HepG2 (cell line): ENCODE data around the gene KL. TPM values are rescaled to one million over a fixed set of nuclear protein-coding genes. Genes with fewer than 3 reads are reported as not detected.

Experiments used
- FOXJ3 ChIP-seq: sonication (generic); formaldehyde crosslinking; IDR thresholded peaks from 2 replicates; pipeline ENCODE4 v1.4.0; 2020; ENCODE audit warnings: missing genetic modification reagents, mild to moderate bottlenecking, borderline replicate concordance
- SP2 ChIP-seq: sonication (generic); formaldehyde crosslinking; IDR thresholded peaks from 2 replicates; pipeline ENCODE4 v1.5.1; 2020; ENCODE audit warnings: mild to moderate bottlenecking, missing genetic modification reagents
- ZBTB49 ChIP-seq: sonication (generic); formaldehyde crosslinking; IDR thresholded peaks from 2 replicates; pipeline ENCODE4 v1.4.0; 2020; ENCODE audit warnings: missing genetic modification reagents, borderline replicate concordance
- ZNF484 ChIP-seq: sonication (generic); formaldehyde crosslinking; IDR thresholded peaks from 2 replicates; pipeline ENCODE4 v1.5.1; 2020; ENCODE audit warnings: mild to moderate bottlenecking, low read depth, missing genetic modification reagents, borderline replicate concordance
- ZNF557 ChIP-seq: sonication (generic); formaldehyde crosslinking; IDR thresholded peaks from 2 replicates; pipeline ENCODE4 v1.4.0; 2020; ENCODE audit warnings: missing genetic modification reagents
- polyA plus RNA-seq, 8 experiments: library from polyadenylated mRNA; depleted of rRNA in 3 of 8; stranded (reverse) in 7 of 8; unstranded in 1 of 8; fragments of >200 nt; fragmentation: Illumina TruSeq in 4 of 8; extraction: Trizol in 4 of 8; gene quantifications; 2 replicates each; pipeline versions ENCODE4 v1.2.1 to v1.2.3, GENCODE V29; 2011 to 2016; ENCODE audit warnings: low read depth in 4 of 8, missing spikeins in 1 of 8, mixed read lengths in 1 of 8; ENCODE audit not compliant: insufficient read depth in 1 of 8
- total RNA-seq, 5 experiments: library from RNA; depleted of rRNA; stranded (reverse); fragments of >200 nt; fragmentation: Illumina TruSeq; extraction: Trizol; gene quantifications; 2 replicates each; pipeline ENCODE4 v1.2.3, GENCODE V29; 2016; ENCODE audit warnings: low read depth in 1 of 5
- TF ChIP-seq, protein P1 (sequence below): sonication (generic); formaldehyde crosslinking; IDR thresholded peaks from one replicate; pipeline ENCODE4 v1.5.1; 2020; ENCODE audit warnings: mild to moderate bottlenecking, missing genetic modification reagents; ENCODE audit errors: not compliant biosample characterization

The KL gene
- total and polyA plus RNA-seq, 2 of the 13 experiments (the other 11 are each of a cell fraction or from before 2014, with no cell fraction given): not detected

- no peak for TF ChIP-seq ZNF484 (CRISPR knock-in tag)
- TF ChIP-seq, protein P1, sequence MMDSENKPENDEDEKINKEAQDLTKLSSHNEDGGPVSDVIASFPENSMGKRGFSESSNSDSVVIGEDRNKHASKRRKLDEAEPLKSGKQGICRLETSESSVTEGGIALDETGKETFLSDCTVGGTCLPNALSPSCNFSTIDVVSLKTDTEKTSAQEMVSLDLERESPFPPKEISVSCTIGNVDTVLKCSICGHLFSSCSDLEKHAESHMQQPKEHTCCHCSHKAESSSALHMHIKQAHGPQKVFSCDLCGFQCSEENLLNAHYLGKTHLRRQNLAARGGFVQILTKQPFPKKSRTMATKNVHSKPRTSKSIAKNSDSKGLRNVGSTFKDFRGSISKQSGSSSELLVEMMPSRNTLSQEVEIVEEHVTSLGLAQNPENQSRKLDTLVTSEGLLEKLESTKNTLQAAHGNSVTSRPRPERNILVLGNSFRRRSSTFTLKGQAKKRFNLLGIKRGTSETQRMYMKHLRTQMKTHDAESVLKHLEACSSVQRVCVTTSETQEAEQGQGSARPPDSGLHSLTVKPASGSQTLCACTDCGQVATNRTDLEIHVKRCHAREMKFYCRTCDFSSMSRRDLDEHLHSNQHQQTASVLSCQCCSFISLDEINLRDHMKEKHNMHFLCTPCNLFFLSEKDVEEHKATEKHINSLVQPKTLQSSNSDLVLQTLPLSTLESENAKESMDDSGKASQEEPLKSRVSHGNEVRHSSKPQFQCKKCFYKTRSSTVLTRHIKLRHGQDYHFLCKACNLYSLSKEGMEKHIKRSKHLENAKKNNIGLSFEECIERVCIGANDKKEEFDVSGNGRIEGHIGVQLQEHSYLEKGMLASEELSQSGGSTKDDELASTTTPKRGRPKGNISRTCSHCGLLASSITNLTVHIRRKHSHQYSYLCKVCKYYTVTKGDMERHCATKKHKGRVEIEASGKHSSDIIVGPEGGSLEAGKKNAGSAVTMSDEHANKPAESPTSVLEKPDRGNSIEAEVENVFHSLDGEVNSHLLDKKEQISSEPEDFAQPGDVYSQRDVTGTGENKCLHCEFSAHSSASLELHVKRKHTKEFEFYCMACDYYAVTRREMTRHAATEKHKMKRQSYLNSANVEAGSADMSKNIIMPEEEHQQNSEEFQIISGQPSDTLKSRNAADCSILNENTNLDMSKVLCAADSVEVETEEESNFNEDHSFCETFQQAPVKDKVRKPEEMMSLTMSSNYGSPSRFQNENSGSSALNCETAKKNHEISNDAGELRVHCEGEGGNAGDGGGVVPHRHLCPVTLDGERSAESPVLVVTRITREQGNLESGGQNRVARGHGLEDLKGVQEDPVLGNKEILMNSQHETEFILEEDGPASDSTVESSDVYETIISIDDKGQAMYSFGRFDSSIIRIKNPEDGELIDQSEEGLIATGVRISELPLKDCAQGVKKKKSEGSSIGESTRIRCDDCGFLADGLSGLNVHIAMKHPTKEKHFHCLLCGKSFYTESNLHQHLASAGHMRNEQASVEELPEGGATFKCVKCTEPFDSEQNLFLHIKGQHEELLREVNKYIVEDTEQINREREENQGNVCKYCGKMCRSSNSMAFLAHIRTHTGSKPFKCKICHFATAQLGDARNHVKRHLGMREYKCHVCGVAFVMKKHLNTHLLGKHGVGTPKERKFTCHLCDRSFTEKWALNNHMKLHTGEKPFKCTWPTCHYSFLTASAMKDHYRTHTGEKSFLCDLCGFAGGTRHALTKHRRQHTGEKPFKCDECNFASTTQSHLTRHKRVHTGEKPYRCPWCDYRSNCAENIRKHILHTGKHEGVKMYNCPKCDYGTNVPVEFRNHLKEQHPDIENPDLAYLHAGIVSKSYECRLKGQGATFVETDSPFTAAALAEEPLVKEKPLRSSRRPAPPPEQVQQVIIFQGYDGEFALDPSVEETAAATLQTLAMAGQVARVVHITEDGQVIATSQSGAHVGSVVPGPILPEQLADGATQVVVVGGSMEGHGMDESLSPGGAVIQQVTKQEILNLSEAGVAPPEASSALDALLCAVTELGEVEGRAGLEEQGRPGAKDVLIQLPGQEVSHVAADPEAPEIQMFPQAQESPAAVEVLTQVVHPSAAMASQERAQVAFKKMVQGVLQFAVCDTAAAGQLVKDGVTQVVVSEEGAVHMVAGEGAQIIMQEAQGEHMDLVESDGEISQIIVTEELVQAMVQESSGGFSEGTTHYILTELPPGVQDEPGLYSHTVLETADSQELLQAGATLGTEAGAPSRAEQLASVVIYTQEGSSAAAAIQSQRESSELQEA (CRISPR knock-in tag): no peak
- no peak for TF ChIP-seq ZBTB49 (CRISPR knock-in tag)
- no peak for TF ChIP-seq SP2 (CRISPR knock-in tag)
- no peak for TF ChIP-seq ZNF557 (CRISPR knock-in tag)
- no peak for TF ChIP-seq FOXJ3 (CRISPR knock-in tag)
These were observed 36.5 kb downstream of the KL start (continued) for GRCh38 chr13:33052506-33053280.
